NCI-H345 treated with DMSO at 0.1 percent for 48 hours (cell line): ENCODE data around the gene ARPC5.

Experiments
- DNase-seq: peaks from one replicate; lab custom pipeline; 2025; ENCODE audit not compliant: unreplicated experiment; lab: John Stamatoyannopoulos, UW

Gene ARPC5

GRCh38 chr1:183612407-183612806 is 23.2 kb downstream of the ARPC5 start:
- no peak for DNase-seq

DNA sequence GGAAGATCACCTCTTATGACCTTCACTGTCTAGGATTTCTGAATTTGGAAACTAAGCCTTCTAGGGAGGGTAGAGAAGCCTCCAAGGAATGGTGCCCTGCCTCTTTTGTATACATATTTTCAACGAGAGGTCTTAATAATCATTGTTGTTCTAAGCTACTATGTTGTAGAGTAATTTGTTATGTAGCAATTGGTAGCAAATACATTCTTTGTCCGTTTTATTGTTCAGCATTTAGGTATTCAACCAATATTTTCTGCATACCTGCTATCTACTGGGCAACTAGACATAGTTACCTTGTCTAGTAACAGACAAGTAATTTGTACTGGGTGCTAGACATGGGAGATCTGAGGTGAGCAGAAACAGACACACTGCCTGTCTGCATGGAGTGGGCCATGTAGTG is 24.6 kb downstream of the ARPC5 start:
- no peak for DNase-seq

DNA sequence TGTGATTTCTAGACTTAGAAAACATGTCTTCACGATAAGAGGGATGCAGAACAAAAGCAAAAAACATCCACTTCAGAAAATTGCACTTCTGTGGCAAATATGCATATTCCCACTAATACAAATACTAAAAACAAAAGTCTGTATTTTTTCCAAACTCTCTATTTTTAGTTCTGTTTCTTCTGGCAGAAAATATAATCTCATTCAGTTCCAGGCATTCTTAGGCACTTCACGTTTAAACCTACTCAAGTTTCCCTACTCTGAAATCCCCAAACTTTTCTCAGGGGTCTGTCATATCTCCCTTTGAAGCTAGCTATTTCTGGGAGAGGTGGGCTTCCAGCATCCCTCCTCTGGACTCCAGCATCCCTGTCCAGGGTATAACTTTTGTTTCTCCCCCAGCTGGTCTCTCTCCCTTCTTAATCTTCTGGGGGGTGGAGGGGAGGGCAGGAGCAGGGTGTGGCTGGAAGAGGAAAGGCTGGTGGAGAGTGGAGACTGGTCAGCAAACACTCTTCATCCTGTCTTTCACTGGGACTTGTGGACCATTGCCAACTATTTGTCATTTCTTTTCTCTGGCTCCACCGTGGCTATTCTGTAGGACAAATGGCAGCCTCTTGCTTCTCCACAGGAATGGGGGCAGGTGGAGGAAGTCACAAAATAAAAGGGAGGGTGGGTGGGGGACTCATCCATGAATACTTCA is 25.7 kb downstream of the ARPC5 start:
- DNase-seq: no peak

- no peak for DNase-seq
Observed at GRCh38 chr1:183609313-183609712, 26.3 kb downstream of the ARPC5 start.

GRCh38 chr1:183607322-183607980 is 28.1 kb downstream of the ARPC5 start:
- no peak for DNase-seq

DNA sequence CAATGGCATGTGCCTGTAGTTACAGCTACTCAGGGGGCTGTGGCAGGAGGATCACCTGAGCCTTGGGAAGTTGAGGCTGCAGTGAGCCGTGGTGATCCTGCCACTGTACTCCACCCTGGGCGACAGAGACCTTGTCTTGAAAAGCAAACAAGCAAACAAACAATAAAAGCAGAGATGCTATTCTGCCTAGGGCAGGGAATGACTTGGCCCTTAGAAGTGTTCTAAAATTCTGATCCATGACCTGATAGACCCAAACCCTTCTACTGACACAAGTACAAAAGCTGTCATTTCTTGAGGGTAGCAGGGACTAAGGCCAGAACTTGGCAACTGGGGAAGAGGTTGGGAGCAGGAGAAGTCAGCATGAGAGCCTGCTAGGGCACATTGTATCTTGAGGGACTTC is 29.7 kb downstream of the ARPC5 start:
- no peak for DNase-seq

- no peak for DNase-seq
Observed at GRCh38 chr1:183604815-183605214, 30.8 kb downstream of the ARPC5 start.

GRCh38 chr1:183604038-183604808 is 31.4 kb downstream of the ARPC5 start:
- no peak for DNase-seq

GRCh38 chr1:183602510-183602909 is 33.1 kb downstream of the ARPC5 start:
- no peak for DNase-seq

- no peak for DNase-seq
Observed at GRCh38 chr1:183600634-183601033, 34.9 kb downstream of the ARPC5 start.

- no peak for DNase-seq
Observed at GRCh38 chr1:183600136-183600535, 35.4 kb downstream of the ARPC5 start.

DNA sequence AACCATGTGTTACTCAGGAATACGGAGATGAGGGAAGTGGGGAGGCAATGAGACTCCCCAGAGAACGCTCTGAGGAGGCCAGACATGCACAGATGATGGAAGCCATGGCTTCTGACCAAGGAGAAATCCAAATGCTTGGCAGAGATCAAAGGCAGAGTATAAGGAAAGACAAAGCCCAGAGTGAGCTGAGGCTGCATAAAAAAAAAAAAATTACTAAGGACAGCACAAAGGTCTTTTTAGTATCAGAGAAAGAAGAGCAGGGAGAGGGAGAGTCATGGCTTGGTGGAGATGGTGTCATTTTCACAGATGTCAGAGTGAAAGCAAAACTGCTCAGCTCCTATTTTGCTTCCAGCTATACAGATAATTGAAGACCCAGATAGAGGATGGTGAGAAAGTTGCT is 37.2 kb downstream of the ARPC5 start:
- no peak for DNase-seq

GRCh38 chr1:183597656-183598347 is 37.8 kb downstream of the ARPC5 start:
- no peak for DNase-seq

GRCh38 chr1:183596500-183596899 is 39.1 kb downstream of the ARPC5 start:
- DNase-seq: no peak

- DNase-seq: no peak
Observed at GRCh38 chr1:183595537-183595936, 40.0 kb downstream of the ARPC5 start.

GRCh38 chr1:183593356-183593755 is 42.2 kb downstream of the ARPC5 start:
- DNase-seq: no peak

DNA sequence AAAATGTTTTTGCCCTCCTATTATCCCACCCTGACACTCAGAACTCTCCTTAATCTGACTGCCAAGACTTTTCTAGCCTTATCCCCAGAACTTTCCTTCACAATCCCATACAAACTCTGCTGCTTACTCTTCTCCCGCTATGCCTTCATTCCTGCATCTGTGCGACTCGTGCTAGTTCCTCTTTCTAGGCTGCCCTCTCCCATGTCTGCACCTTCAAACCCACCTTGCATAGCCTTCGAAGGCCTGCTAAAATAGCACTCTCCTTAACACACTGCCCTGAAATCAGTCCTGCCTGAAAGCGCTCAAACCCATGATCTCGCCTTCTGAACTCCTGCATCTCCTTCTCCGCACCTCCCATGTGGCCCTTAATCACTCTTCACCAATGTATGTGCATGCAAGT is 42.9 kb downstream of the ARPC5 start:
- no peak for DNase-seq

DNA sequence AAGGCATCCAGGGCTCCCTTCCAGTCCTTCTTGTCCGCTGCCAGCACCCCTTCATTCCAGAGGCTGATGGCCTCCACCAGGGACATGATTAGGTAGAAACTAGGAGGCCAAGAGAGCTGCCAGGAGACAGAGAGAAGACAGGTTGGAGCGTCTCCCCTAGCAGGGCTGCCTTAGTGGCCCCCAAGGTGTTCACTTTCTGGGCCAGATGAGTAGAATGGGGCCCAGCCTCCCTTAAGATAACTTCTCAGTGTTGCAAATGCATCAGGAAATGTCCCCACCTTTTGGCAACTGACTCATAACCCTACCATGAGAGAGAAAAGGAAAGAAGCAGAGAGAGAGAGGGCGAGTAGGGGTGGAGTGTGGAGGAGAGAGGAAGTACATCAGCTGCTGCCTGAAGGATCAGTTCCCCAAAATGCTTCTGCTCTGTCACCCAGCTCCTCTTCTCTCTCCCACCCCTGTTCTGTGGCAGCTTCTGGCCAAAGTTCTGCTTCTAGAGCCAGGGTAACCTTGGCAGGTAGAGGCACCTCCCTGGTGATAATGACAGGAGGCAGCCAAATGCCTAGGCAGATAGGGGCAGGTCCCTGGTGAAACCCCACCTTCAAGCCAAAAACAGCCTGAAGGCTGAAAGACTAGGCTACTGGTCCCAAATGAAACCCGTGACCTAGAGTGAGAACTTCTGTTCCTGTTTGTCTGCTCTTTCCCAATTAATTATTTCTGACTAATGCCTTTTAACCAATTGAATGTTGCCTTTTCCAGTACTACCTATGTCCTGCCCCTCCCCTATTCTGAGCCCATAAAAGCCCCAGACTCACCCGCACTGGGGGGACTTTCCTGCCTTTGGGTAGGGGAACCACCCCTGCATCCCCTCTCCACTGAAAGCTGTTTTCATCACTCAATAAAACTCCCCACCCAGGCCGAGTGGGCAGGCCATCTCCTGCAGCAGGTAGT is 45.1 kb downstream of the ARPC5 start, which contains the start of gene NCF2:
Gene NCF2 (minus strand): TSS at position 216 of the 948 bp plus-strand sequence. CDS start 130 bp downstream, at position 86.
- DNase-seq: no peak

DNA sequence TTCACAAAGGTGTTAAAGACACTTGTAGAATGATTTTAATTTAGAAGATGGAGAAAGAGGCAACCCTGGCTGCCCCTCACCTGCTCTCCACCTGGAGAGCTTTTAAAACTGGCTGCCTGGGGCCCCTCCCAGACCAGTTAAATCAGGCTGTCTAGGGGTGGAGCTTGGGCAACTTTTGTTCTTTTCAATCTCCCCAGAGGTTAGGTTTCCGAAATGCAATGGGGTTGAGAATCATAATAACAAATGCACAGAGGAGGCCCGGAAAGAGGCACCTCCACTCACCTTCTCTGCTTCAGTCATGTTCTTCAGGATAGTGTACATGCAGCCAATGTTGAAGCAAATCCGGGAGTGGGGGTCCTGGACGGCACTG is 45.7 kb downstream of the ARPC5 start:
- DNase-seq: no peak

DNA sequence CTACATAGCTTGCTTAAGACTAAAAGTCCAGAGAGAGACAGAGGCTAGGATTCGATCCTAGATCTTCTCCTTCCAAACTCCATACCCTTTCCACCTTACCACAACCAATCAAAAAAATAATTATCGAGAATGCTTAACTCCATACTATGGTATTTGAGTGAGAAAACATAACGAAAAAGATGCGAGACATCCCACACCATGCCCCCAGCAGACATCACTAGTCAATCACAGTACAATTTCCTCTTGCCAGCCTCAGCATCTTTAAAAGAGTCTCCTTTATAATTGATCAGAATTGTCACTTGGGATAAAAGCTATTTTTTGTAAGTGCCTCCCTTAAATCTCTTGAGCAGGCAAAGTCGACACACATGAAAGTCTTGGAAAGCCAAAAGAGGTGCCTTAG is 46.2 kb downstream of the ARPC5 start:
- no peak for DNase-seq
